ENCODE data around the gene PRKAR1B.
"Not testable (repeated sequence)": the region's sequence is repeated elsewhere in the genome, so short reads cannot be mapped to it uniquely, and the experiment has no call there.

PRKAR1B gene

DNA sequence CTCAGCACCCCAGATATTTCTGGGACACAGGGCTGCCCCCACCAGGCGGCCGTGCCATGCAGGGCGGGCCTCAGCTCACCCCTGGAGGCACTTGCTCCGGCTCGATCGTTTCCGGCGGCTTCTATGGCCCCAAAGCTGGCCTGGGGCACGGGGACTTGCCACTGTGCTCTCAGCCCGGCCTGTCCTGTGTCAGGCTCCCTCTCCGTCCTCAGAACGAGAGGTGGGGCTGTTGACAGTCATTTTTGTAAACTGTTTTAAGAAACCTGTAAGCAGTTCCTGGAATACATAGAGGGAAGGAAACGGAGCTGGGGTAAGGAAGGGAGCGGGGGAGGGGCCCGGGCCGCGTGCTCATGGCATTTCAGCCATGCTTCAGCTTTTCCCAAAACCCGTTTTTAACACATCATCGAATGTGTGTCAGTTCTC is 30.7 kb upstream of the PRKAR1B start:
- DNase-seq (ENCODE audit: low read depth, low spot score) = no peak

DNA sequence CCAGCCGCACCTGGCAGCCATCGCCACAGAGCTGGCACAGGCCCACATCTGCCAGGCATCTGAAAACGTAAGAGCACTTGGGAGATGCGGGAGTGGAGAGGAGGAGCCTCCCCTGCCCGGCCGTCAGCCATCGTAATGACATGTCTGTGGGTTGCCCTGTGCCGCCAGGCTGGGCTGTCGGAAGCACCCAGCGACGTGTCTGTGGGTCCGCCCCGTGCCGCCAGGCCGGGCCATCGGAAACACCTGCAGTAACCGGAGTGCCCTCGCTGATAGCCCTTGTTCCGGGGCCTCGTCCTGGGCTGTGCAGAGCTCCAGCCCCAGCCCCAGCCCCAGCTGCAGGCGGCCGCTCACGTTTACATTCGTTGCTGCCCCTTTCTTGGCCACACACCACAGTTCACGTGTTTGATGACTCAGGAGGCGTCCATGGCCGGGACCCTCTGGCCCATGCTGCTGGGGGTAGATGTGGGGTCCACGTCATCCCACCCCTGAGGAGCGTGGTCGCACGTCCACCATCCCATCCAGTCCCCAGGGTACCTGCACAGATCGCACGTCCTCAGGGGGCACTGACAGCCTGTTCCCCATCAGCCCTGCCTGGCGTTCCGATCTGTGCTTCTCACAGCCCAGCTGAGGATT is 30.0 kb upstream of the PRKAR1B start:
- DNase-seq (ENCODE audit: low read depth, low spot score) = no peak

- DNase-seq (ENCODE audit: low read depth, low spot score) = no peak
Measured at GRCh38 chr7:756231-756927, 29.3 kb upstream of the PRKAR1B start.

DNA sequence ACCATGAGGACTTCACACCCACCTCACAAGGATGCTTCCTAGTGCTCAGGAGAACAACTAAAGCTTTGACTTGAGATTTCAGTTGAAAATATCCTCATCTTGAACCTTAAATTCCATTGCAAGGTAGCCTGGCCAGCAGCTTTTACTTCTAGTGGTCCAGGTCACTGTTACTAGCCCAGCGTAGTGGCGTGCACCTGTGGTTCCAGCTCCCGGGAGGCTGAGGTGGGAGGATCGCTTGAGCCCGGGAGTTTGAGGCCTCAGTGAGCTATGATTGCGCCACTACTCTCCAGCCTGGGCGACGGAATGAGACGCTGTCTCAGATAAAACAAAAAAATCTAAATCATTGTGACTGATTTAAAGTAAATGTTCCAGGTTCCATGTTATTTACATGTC is 28.3 kb upstream of the PRKAR1B start:
- DNase-seq (ENCODE audit: low read depth, low spot score) = no peak

DNA sequence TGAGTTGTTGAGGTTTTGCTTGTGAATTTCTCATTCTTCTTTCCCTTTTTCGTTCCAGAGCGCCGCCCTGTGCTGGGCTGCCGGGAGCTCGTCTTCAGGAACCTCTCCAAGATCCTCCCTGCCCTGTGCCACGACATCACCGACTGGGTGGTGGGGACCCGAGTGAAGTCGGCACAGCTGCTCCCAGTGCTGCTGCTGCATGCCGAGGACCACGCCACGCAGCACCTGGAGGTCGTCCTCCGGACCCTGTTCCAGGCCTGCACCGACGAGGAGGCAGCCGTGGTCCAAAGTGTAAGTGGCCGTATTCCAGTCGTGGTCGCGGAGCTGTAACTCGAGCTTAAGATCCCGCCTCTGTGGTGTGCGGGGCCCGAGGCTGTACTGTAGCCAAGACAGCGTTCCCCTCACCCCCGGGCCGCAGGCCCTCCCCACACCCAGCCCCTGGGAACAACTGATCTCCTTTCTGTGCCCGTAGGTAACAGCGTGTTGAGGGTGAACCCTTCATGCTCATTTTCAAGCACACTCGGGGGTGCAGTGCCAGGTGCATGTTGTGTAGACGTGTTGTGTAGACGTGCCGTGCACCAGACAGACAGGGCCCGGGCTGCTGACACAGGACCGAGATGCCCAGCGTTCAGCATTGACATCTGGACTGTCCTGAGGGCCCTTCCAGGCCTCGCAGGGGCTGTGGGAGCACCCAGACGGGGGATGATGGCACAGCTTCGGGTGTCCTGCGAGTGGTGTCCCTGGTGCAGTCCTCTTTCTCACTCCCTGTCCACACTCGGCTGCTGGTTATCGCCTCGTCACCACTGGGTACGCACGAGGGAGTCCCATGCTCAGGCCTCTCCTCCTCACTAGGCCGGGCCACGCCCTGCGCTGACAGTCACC is 27.7 kb upstream of the PRKAR1B start:
- no peak for DNase-seq (ENCODE audit: low read depth, low spot score)

GRCh38 chr7:753190-753589 is 26.1 kb upstream of the PRKAR1B start:
- no peak for DNase-seq (ENCODE audit: low read depth, low spot score)

GRCh38 chr7:752256-752655 is 25.2 kb upstream of the PRKAR1B start:
- DNase-seq (ENCODE audit: low read depth, low spot score) = not testable (repeated sequence)

DNA sequence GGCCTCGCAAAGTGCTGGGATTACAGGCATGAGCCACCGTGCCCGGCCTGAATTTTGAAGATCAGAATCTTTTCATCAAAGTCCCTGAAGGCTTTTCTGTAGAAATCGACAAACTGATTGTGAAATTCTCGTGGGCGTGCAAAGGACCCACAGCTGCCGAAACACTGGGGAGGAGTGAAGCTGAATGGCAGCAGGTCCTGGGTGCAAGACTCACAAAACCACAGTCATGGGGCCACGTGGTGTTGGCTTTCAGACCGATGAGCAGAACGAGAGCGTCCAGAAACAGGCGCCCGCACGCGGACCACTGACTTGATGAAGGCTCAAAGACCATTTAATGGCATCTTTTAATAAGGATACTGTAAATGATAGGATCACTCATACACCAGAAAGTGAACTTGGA is 24.7 kb upstream of the PRKAR1B start:
- no peak for DNase-seq (ENCODE audit: low read depth, low spot score)

DNA sequence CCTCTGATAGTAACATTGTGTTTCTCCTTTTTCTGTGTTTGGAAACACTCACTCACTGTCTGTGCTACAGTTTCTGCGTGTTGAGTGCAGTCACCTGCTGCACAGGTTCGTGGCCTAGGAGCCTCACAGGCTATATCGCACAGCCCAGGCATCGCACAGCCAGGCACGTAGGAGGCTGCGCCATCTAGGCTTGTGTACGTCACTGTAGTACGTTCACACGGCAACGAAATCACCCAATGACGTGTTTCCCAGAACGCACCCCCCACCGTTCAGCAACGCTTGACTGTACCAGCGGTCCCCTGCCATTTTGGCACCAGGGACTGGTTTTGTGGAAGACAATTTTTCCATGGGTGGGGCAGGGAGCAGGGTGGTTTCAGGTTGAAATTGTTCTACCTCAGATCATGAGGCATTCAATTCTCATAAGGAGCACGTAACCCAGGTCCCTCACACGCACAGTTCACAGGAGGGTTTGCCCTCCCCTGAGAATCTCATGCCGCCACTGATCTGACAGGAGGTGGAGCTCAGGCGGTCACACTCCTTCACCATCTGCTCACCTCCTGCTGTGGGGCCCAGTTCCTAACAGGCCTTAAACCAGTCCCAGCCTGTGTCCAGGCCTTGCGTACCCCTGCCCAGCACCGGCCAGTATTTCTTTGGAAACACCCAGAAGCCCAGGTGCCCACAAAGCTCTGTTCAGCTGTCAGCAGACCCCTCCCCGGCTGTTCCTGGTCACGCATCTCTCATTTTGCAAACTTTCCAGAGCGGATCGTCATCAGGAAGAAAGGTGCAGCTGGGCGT is 23.2 kb upstream of the PRKAR1B start:
- no peak for DNase-seq (ENCODE audit: low read depth, low spot score)

- DNase-seq (ENCODE audit: low read depth, low spot score) = no peak
Measured at GRCh38 chr7:749140-749551, 22.1 kb upstream of the PRKAR1B start.

- DNase-seq (ENCODE audit: low read depth, low spot score) = no peak
Measured at GRCh38 chr7:748446-748845, 21.4 kb upstream of the PRKAR1B start.

GRCh38 chr7:747186-747585 is 20.1 kb upstream of the PRKAR1B start:
- DNase-seq (ENCODE audit: low read depth, low spot score) = no peak

- DNase-seq (ENCODE audit: low read depth, low spot score) = no peak
Measured at GRCh38 chr7:746155-747061, 19.3 kb upstream of the PRKAR1B start.

DNA sequence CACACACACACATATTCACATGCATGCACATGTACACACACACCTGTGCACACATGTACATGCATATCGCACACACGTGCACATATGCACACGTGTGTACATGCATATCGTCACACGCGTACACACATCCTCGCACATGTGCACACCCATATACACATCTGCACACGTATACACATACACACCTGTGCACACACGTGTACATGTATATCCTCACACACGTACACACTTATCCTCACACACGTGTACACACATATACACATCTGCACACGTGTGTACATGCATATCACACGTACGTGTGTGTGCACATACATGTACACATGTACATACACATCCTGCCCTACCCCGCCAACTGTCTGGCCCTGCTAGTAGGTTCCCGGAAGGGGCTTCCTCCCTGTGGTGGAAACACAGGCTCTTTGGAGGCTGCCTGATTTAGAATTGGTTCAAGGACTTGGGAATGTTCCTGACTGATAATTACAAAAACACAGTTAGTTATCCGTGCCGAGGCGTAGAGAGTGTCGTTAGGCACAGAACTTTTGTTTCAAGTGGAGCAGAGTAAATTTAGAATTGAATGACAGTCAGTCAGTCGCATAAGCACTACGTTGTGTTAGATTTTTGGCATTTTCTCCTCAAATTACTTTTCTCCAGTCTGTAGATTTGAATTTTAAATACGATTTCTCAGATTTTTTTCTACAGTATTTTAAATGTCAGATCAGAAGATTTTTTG is 18.5 kb upstream of the PRKAR1B start:
- no peak for DNase-seq (ENCODE audit: low read depth, low spot score)

DNA sequence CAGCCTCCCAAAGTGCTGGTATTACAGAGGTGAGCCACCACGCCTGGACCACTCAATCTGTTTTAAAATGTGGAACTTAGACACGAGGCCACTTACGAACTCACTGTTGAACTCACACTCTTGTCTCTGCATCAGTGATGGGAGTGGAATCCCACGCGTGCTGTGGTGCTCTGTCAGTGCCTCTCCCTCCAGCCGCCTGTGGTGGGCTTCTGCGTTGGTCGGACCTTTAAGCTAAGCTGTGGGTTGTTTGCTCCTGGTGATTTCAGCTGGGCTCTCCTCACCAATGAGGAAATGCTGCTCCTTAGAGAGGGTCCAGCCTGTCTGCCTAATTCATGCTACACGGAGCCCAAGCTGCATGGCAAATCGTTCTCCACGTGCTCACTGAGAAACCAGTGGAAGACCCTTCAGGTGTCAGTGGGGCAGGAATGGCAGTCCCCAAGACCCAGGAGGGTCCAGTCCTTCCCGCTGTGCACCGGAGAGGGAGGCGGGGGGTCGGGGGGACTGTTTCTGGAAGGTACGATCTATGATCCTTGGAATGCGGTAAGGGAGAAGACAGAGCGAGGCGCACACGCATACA is 17.9 kb upstream of the PRKAR1B start:
- DNase-seq (ENCODE audit: low read depth, low spot score) = no peak

DNA sequence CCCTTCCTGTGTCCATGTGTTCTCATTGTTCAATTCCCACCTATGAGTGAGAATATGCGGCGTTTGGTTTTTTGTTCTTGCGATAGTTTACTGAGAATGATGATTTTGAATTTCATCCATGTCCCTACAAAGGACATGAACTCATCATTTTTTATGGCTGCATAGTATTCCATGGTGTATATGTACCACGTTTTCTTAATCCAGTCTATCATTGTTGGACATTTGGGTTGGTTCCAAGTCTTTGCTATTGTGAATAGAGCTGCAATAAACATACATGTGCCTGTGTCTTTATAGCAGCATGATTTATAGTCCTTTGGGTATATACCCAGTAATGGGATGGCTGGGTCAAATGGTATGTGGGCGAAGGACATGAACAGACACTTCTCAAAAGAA is 17.0 kb upstream of the PRKAR1B start:
- DNase-seq (ENCODE audit: low read depth, low spot score) = not testable (repeated sequence)

DNA sequence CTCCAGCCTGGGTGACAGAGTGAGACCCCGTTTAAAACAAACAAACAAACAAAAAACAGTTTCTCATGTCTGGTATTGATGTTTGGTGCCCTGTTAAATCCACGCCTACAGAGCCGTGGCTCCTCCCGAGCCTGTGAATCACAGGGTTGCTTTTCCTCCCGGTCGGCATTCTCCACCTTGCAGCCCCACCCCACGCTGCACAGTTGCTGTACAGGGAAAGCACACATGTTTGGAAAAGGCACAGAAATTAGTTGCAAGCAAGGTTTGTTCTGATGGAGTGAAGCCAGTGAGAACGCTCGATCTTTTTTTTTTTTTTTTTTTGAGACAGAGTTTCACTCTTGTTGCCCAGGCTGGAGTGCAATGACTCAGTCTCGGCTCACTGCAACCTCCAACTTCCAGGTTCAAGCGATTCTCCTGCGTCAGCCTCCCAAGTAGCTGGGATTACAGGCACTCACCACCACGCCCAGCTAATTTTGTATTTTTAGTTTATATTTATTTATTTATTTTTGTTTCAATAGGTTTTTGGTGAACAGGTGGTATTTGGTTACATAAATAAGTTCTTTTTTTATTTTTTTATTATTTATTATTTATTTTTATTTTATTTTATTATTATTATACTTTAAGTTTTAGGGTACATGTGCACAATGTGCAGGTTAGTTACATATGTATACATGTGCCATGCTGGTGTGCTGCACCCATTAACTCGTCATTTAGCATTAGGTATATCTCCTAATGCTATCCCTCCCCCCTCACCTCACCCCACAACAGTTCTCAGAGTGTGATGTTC is 16.5 kb upstream of the PRKAR1B start:
- not testable (repeated sequence) for DNase-seq (ENCODE audit: low read depth, low spot score)

DNA sequence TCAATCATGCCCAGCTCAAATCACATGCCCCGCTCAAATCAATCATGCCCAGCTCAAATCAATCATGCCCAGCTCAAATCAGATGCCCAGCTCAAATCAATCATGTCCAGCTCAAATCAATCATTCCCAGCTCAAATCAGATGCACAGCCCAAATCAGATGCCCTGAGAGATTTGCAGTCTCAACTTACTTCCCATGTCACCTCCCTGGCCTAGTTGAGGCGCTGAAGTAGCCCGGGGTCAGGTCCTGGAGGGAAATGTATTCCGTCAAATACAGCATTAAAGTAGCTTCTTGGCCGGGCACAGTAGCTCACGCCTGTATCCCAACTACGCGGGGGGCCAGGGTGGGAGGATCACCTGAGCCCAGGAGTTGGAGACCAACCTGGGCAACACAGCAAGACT is 15.7 kb upstream of the PRKAR1B start:
- DNase-seq (ENCODE audit: low read depth, low spot score) = no peak

- DNase-seq (ENCODE audit: low read depth, low spot score) = no peak
Measured at GRCh38 chr7:741850-742249, 14.8 kb upstream of the PRKAR1B start.
